Keratinocyte (primary cell): Measurements from ENCODE around the gene CAPN11. TPM values are rescaled to one million over a fixed set of nuclear protein-coding genes. Genes with fewer than 3 reads are reported as not detected.

Experiments
- DNase-seq: peaks from one replicate; pipeline ENCODE4 v3.0.0-alpha.2; 2011; ENCODE audit warnings: low read depth, missing footprints, low spot score
- FAIRE-seq: peaks from 2 replicates; lab custom pipeline; 2011; peaks lifted over from hg19 to GRCh38; lab: Jason Lieb, UNC
- H2AFZ ChIP-seq: 2 replicates; pipeline ENCODE4 v1.6.0; 2012; ENCODE audit warnings: low read length, control low read depth, inconsistent platforms; ENCODE audit not compliant: control insufficient read depth
- H3K27ac ChIP-seq: 2 replicates; pipeline ENCODE4 v1.5.1; 2011; ENCODE audit warnings: low read length; ENCODE audit not compliant: control insufficient read depth, insufficient read depth
- H3K27me3 ChIP-seq: 3 replicates; pipeline ENCODE4 v1.6.0; 2011; ENCODE audit warnings: low read length; ENCODE audit not compliant: control insufficient read depth, insufficient read depth; ENCODE audit errors: extremely low read depth
- H3K36me3 ChIP-seq, 2 experiments: 2 replicates in 1 of 2; 3 replicates in 1 of 2; pipeline ENCODE4 v1.5.1; 2011; ENCODE audit warnings: low read length in 2 of 2, mild to moderate bottlenecking in 1 of 2; ENCODE audit not compliant: control insufficient read depth in 2 of 2, insufficient read depth in 2 of 2; ENCODE audit errors: extremely low read depth in 1 of 2
- H3K4me1 ChIP-seq: 3 replicates; pipeline ENCODE4 v1.5.1; 2011; ENCODE audit warnings: low read length; ENCODE audit not compliant: control insufficient read depth, insufficient read depth; ENCODE audit errors: extremely low read depth
- H3K4me2 ChIP-seq: 3 replicates; pipeline ENCODE4 v1.6.0; 2011; ENCODE audit warnings: low read depth, low read length; ENCODE audit not compliant: control insufficient read depth, insufficient read depth; ENCODE audit errors: extremely low read depth
- H3K4me3 ChIP-seq, 3 experiments: fragments of 200-600 bp in 1 of 3; sonication (generic) in 1 of 3; 2 replicates in 2 of 3; 3 replicates in 1 of 3; pipeline ENCODE4 v1.5.1; 2011 to 2016; ENCODE audit warnings: low read length in 3 of 3, mild to moderate bottlenecking in 3 of 3, control low read depth in 2 of 3, inconsistent platforms in 1 of 3, low read depth in 1 of 3, mixed read lengths in 1 of 3, mixed run types in 1 of 3, moderate library complexity in 1 of 3; ENCODE audit not compliant: control insufficient read depth in 2 of 3, insufficient read depth in 2 of 3; ENCODE audit errors: extremely low read depth in 1 of 3
- H3K79me2 ChIP-seq: 2 replicates; pipeline ENCODE4 v1.6.0; 2012; ENCODE audit warnings: low read length; ENCODE audit not compliant: control insufficient read depth, insufficient read depth
- H3K9ac ChIP-seq: 3 replicates; pipeline ENCODE4 v1.6.0; 2011; ENCODE audit warnings: low read length; ENCODE audit not compliant: control insufficient read depth, insufficient read depth; ENCODE audit errors: extremely low read depth
- H3K9me1 ChIP-seq: 3 replicates; pipeline ENCODE4 v1.6.0; 2011; ENCODE audit warnings: low read length; ENCODE audit not compliant: control insufficient read depth, insufficient read depth; ENCODE audit errors: extremely low read depth
- H3K9me3 ChIP-seq: 2 replicates; pipeline ENCODE4 v1.5.1; 2012; ENCODE audit warnings: low read depth, low read length; ENCODE audit not compliant: control insufficient read depth
- H4K20me1 ChIP-seq: 3 replicates; pipeline ENCODE4 v1.6.0; 2011; ENCODE audit warnings: low read length; ENCODE audit not compliant: control insufficient read depth, insufficient read depth; ENCODE audit errors: extremely low read depth
- CTCF ChIP-seq, 3 experiments: IDR thresholded peaks in 1 of 3; conservative IDR thresholded peaks in 1 of 3; optimal IDR thresholded peaks in 1 of 3; 2 replicates in 2 of 3; 3 replicates in 1 of 3; pipeline versions ENCODE3 to v1.5.1; 2011; ENCODE audit warnings: low read length in 3 of 3, mild to moderate bottlenecking in 3 of 3, moderate library complexity in 2 of 3, control low read depth in 1 of 3, inconsistent platforms in 1 of 3; ENCODE audit not compliant: insufficient read depth in 2 of 3; ENCODE audit errors: extremely low read depth in 1 of 3
- EZH2 ChIP-seq: IDR thresholded peaks from one replicate; pipeline ENCODE4 v1.6.1; 2012; ENCODE audit warnings: inconsistent platforms, mild to moderate bottlenecking, low read length, moderate library complexity
- dilution Hi-C: fragments of 300-500 bp; cut with MboI; formaldehyde crosslinking; loops from one replicate; pipeline ENCODE4 v1.7.0; 2020; ENCODE audit warnings: low sequenced_read_pairs; ENCODE audit not compliant: extremely low pct_ligation_motif_present
- polyA plus RNA-seq, 5 experiments: library from polyadenylated mRNA; depleted of rRNA in 3 of 5; stranded (reverse) in 3 of 5; stranded (forward) in 1 of 5; unstranded in 1 of 5; fragments of >200 nt; gene quantifications; 1 replicate in 1 of 5; 2 replicates in 3 of 5; 3 replicates in 1 of 5; pipeline versions ENCODE4 v1.2.1 to v1.2.3, GENCODE V29; 2011 to 2012; ENCODE audit warnings: missing spikeins in 2 of 5, low read depth in 1 of 5, low replicate concordance in 1 of 5

CAPN11 gene
- polyA plus RNA-seq, 1 donor (not counting 4 experiments of a cell fraction or from before 2014, with no cell fraction given): not detected

- H3K9ac ChIP-seq: no peak overlapping the region
- no peak overlapping the region for H2AFZ ChIP-seq
- H3K4me1 ChIP-seq: peaks cover 28% of the 10 kb centered on the region
- H3K36me3 ChIP-seq: no peaks in the 10 kb centered on the region
- no peaks in the 10 kb centered on the region for H3K9me1 ChIP-seq
- DNase-seq (no peak), FAIRE-seq (no peak)
- dilution Hi-C loops: no loop called here
- TF ChIP-seq CTCF (optimal IDR thresholded peaks at IDR 0.05 in 1 of 3, IDR thresholded peaks at IDR 0.05 in 1 of 3, conservative IDR thresholded peaks at IDR 0.05 in 1 of 3; ENCODE audit: extremely low read depth in 1 of 3, insufficient read depth in 2 of 3, low read length in 3 of 3): no peak
- H4K20me1 ChIP-seq: no peaks in the 10 kb centered on the region
- H3K9me3 ChIP-seq: no peaks in the 10 kb centered on the region
- H3K27ac ChIP-seq: no peak overlapping the region
- H3K4me3 ChIP-seq: no peak overlapping the region
- no peaks in the 10 kb centered on the region for H3K27me3 ChIP-seq
- peaks cover 3% of the 10 kb centered on the region for H3K79me2 ChIP-seq
- no peak overlapping the region for H3K4me2 ChIP-seq
Observed at GRCh38 chr6:44219053-44219814, 60.6 kb downstream of the CAPN11 start.

- no peak for FAIRE-seq
- no peak overlapping the region for H3K4me2 ChIP-seq
- no peak overlapping the region for H3K27ac ChIP-seq
Observed at GRCh38 chr6:44219815-44220784, 61.5 kb downstream of the CAPN11 start.

More at GRCh38 chr6:44219815-44220784, 61.5 kb downstream of the CAPN11 start:
- Histone ChIP-seq H2AFZ (no peak overlapping the region), H3K79me2 (peaks cover 12% of the 10 kb centered on the region), H4K20me1 (no peaks in the 10 kb centered on the region), H3K36me3 (no peaks in the 10 kb centered on the region), H3K4me1 (peaks cover 36% of the 10 kb centered on the region), H3K4me3 (no peak overlapping the region), H3K9me1 (no peaks in the 10 kb centered on the region), H3K9ac (no peak overlapping the region), H3K9me3 (no peaks in the 10 kb centered on the region), H3K27me3 (no peaks in the 10 kb centered on the region)
- TF ChIP-seq EZH2: no peak
- no peak for TF ChIP-seq CTCF (optimal IDR thresholded peaks at IDR 0.05 in 1 of 3, IDR thresholded peaks at IDR 0.05 in 1 of 3, conservative IDR thresholded peaks at IDR 0.05 in 1 of 3; ENCODE audit: extremely low read depth in 1 of 3, insufficient read depth in 2 of 3, low read length in 3 of 3)
- dilution Hi-C loops: no loop called here
- no peak for DNase-seq
